ENCODE measurements around the gene DLG2. TPM values are rescaled to one million over a fixed set of nuclear protein-coding genes. Genes with fewer than 3 reads are reported as not detected.

Gene DLG2
- polyA plus RNA-seq, 2 donors, result 2.6 to 6.7 TPM

DNA sequence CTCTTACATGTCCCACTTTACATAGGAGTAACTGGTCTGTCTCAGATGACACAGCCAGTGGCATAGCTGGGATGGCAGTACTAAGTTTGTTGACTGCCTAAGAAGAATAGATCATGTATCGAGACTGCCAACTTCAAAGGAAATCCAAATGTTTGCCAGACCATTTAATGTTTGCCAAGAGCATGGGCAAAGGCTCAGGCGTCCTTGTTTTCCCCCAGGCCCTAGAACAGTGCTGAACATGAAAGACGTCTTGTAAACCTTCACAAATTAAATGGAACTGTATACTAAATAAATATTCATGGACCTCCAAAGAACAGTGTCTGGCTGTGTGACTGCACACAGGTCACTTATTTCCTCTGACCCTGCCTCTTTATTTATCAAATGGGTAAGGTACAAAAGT, 2106.3 kb downstream of the DLG2 start:
- H3K27me3 ChIP-seq (ENCODE audit: control insufficient read depth in 1 of 2, insufficient read depth in 2 of 2, low read length in 2 of 2), result no peaks in the 10 kb centered on the region
- no peak overlapping the region for H3K4me3 ChIP-seq (ENCODE audit: low read depth in 1 of 2, low read length in 2 of 2)
- WGBS, 2 donors, result 46 to 51% methylated on average over 3 of the region's 3 CpGs
- no peak overlapping the region for H3K27ac ChIP-seq (ENCODE audit: low read depth in 2 of 2, low read length in 1 of 2)
- peaks cover 0 to 2% of the 10 kb centered on the region in 2 donors for H3K9me3 ChIP-seq (ENCODE audit: control insufficient read depth in 2 of 2, insufficient read depth in 1 of 2, low read depth in 1 of 2, low read length in 1 of 2)
- H3K36me3 ChIP-seq (ENCODE audit: control insufficient read depth in 2 of 2, insufficient read depth in 2 of 2, low read length in 1 of 2), result no peaks in the 10 kb centered on the region
- H3K4me1 ChIP-seq (ENCODE audit: control insufficient read depth in 2 of 2, insufficient read depth in 2 of 2, low read length in 1 of 2), result no peaks in the 10 kb centered on the region

DNA sequence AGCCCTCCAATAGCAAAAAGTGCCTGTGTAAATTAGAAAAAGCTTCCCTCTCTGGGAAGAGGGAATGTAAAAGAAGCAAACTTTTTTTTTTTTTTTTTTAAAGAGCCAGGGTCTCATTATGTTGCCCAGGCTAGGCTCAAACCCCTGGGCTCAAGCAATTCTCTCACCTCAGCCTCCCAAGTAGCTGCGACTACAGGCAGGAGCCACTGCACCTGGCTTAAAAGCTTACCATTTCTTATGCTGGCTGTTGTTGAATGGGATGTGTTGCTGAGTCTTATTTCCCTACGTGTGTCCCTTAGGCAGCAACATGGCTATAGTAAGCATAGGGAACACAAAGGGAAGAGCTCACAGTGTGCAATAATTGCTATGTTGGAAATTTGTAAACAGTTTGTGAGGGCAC, 2115.5 kb downstream of the DLG2 start:
- H3K4me1 ChIP-seq (ENCODE audit: control insufficient read depth in 2 of 2, insufficient read depth in 2 of 2, low read length in 1 of 2), result no peaks in the 10 kb centered on the region
- WGBS, 2 donors, result 58 to 75% methylated on average over 2 of the region's 2 CpGs
- H3K4me3 ChIP-seq (ENCODE audit: low read depth in 1 of 2, low read length in 2 of 2), result no peak overlapping the region
- H3K36me3 ChIP-seq (ENCODE audit: control insufficient read depth in 2 of 2, insufficient read depth in 2 of 2, low read length in 1 of 2), result no peaks in the 10 kb centered on the region
- H3K9me3 ChIP-seq (ENCODE audit: control insufficient read depth in 2 of 2, insufficient read depth in 1 of 2, low read depth in 1 of 2, low read length in 1 of 2), result no peaks in the 10 kb centered on the region
- no peak overlapping the region for H3K27ac ChIP-seq (ENCODE audit: low read depth in 2 of 2, low read length in 1 of 2)
- H3K27me3 ChIP-seq (ENCODE audit: control insufficient read depth in 1 of 2, insufficient read depth in 2 of 2, low read length in 2 of 2), result no peaks in the 10 kb centered on the region

DNA sequence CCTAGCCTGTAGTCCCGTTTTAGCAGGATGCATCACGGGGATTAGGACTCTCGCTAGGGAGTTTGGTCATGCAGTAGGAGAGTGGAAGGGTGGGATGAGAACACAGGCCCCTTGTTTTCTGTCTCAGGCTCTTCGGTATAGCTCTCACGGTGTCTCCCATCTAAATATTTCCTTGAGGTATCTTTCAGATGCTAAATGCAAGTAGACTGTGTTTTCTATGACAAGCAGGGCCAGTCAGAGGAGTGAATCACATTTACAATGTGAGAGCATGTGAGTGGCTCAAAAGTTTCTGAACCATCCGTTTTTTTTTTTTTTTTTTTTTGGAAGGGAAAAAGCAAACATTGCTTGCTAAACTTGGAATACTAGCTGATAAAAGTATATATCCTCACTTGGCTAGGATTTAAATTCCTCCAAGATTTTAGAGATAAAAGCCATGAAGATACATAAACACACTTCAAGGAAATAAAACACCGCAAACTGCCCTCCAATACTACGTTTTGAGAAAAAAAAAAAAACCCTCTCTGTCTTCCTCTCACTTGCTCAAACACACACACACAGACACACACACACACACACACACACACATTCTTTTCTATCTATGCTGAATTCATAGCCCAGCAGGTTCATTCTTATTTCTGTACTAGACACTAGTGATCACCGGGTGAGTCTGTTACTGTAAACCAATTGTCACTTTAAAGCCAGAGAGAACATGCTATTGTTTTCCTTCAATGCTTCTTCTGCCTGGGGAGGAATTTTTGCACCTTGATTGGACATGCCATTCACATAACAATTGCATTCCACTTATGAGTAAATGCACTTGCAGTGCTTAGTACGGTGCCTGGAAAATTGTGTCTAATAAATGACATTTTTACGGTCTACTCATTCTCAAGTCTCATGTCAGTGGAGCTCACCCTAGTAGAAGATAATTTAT, 2116.3 kb downstream of the DLG2 start:
- H3K36me3 ChIP-seq (ENCODE audit: control insufficient read depth in 2 of 2, insufficient read depth in 2 of 2, low read length in 1 of 2), result no peaks in the 10 kb centered on the region
- no peaks in the 10 kb centered on the region for H3K4me1 ChIP-seq (ENCODE audit: control insufficient read depth in 2 of 2, insufficient read depth in 2 of 2, low read length in 1 of 2)
- H3K27me3 ChIP-seq (ENCODE audit: control insufficient read depth in 1 of 2, insufficient read depth in 2 of 2, low read length in 2 of 2), result no peaks in the 10 kb centered on the region
- no peak overlapping the region for H3K27ac ChIP-seq (ENCODE audit: low read depth in 2 of 2, low read length in 1 of 2)
- 52 to 53% methylated on average over 11 of the region's 11 CpGs for WGBS, 2 donors
- H3K9me3 ChIP-seq (ENCODE audit: control insufficient read depth in 2 of 2, insufficient read depth in 1 of 2, low read depth in 1 of 2, low read length in 1 of 2), result no peaks in the 10 kb centered on the region
- no peak overlapping the region for H3K4me3 ChIP-seq (ENCODE audit: low read depth in 1 of 2, low read length in 2 of 2)

DNA sequence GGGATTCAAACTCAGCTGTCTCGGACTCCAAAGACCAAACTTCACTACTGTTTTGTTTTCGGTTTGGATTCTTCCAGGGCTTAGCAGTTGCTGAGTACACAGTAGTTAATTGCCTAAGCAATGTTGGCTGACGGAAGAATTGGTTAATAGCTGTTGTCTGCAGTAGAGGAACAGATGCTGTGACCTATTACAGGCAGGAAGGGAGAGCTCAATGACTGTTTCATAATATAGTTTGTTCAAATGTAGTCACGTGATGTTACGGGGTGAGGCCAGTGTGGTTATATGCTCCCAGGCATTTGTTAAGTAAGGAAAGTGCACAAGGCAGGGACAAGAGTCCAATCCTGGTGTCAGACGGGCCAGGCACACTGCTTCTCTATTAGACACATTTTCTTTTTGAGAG, 2118.3 kb downstream of the DLG2 start:
- H3K27ac ChIP-seq (ENCODE audit: low read depth in 2 of 2, low read length in 1 of 2), result no peak overlapping the region
- H3K27me3 ChIP-seq (ENCODE audit: control insufficient read depth in 1 of 2, insufficient read depth in 2 of 2, low read length in 2 of 2), result no peaks in the 10 kb centered on the region
- 66 to 78% methylated on average over 6 of the region's 6 CpGs for WGBS, 2 donors
- H3K36me3 ChIP-seq (ENCODE audit: control insufficient read depth in 2 of 2, insufficient read depth in 2 of 2, low read length in 1 of 2), result no peaks in the 10 kb centered on the region
- no peak overlapping the region for H3K4me3 ChIP-seq (ENCODE audit: low read depth in 1 of 2, low read length in 2 of 2)
- H3K9me3 ChIP-seq (ENCODE audit: control insufficient read depth in 2 of 2, insufficient read depth in 1 of 2, low read depth in 1 of 2, low read length in 1 of 2), result no peaks in the 10 kb centered on the region
- H3K4me1 ChIP-seq (ENCODE audit: control insufficient read depth in 2 of 2, insufficient read depth in 2 of 2, low read length in 1 of 2), result no peaks in the 10 kb centered on the region

DNA sequence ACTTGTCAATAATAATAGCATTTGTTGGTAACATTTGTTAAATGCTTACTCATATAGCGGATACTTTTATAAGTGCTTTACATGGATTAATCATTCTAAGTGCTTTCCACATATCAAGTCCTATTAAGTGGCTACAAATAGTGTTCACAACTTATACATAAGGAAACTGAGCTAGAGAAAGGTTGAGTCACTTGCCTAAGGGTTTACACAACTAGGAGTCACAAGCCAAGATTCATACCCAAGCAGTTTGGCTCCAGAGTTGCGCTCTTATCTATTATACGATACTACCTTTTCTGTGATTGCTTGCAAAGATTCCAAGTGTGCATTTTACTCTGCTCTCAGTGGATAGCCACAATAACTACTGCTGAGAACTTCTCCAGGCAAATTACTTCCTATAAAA, 2125.1 kb downstream of the DLG2 start:
- WGBS, 2 donors, result 55 to 63% methylated on average over 3 of the region's 3 CpGs

DNA sequence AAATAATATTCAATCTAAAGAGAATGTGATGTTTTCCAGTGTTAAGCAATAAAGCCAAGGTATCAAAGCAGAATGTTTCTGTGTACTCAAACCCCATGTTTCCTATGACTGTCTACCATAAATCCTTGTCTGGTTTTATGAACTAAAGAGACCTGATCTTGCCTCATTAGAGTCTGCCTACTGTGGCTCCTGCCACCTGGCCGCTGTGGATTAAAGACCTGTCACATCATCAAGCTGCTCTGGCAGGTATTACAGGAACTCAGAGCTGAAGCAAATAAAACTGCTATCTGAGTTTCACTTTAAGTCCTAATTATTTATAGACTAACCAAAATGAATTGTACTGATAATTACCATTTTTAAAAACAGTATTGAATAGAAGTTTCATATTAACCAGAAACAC, 2133.2 kb downstream of the DLG2 start:
- no peaks in the 10 kb centered on the region for H3K9me3 ChIP-seq (ENCODE audit: control insufficient read depth in 2 of 2, insufficient read depth in 1 of 2, low read depth in 1 of 2, low read length in 1 of 2)
- no peaks in the 10 kb centered on the region for H3K27me3 ChIP-seq (ENCODE audit: control insufficient read depth in 1 of 2, insufficient read depth in 2 of 2, low read length in 2 of 2)
- no peaks in the 10 kb centered on the region for H3K36me3 ChIP-seq (ENCODE audit: control insufficient read depth in 2 of 2, insufficient read depth in 2 of 2, low read length in 1 of 2)
- no peaks in the 10 kb centered on the region for H3K4me1 ChIP-seq (ENCODE audit: control insufficient read depth in 2 of 2, insufficient read depth in 2 of 2, low read length in 1 of 2)
- WGBS, 2 donors, result 54 to 67% methylated on average over 1 of the region's 1 CpG
- H3K4me3 ChIP-seq (ENCODE audit: low read depth in 1 of 2, low read length in 2 of 2), result no peak overlapping the region
- no peak overlapping the region for H3K27ac ChIP-seq (ENCODE audit: low read depth in 2 of 2, low read length in 1 of 2)

More for the DNA sequence above, 2125.1 kb downstream of the DLG2 start:
- H3K27ac ChIP-seq (ENCODE audit: low read depth in 2 of 2, low read length in 1 of 2), result no peak overlapping the region
- H3K9me3 ChIP-seq (ENCODE audit: control insufficient read depth in 2 of 2, insufficient read depth in 1 of 2, low read depth in 1 of 2, low read length in 1 of 2), result no peaks in the 10 kb centered on the region
- H3K4me1 ChIP-seq (ENCODE audit: control insufficient read depth in 2 of 2, insufficient read depth in 2 of 2, low read length in 1 of 2), result no peaks in the 10 kb centered on the region
- no peaks in the 10 kb centered on the region for H3K27me3 ChIP-seq (ENCODE audit: control insufficient read depth in 1 of 2, insufficient read depth in 2 of 2, low read length in 2 of 2)
- no peaks in the 10 kb centered on the region for H3K36me3 ChIP-seq (ENCODE audit: control insufficient read depth in 2 of 2, insufficient read depth in 2 of 2, low read length in 1 of 2)
- H3K4me3 ChIP-seq (ENCODE audit: low read depth in 1 of 2, low read length in 2 of 2), result no peak overlapping the region

DNA sequence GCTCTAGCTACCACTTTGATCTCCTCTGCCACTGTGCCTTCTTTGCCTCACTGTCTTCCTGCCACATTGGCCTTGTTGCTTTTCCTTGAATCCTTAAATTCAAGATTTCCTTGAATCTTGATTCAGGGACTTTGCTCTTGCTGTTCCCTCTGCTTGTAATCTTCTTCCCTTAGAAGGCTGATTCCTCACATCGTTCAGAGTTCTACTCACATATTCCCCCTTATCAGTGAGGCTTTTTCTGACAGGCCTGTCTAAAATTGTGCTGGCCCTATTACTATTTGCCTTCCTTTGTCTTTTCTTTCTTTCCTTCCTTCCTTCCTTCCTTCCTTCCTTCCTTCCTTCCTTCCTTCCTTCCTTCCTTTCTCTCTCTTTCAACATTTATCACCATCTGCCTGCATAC, 2134.1 kb downstream of the DLG2 start:
- Histone ChIP-seq H3K27ac (ENCODE audit: low read depth in 2 of 2, low read length in 1 of 2) (no peak overlapping the region), H3K4me1 (ENCODE audit: control insufficient read depth in 2 of 2, insufficient read depth in 2 of 2, low read length in 1 of 2) (no peaks in the 10 kb centered on the region), H3K27me3 (ENCODE audit: control insufficient read depth in 1 of 2, insufficient read depth in 2 of 2, low read length in 2 of 2) (no peaks in the 10 kb centered on the region), H3K9me3 (ENCODE audit: control insufficient read depth in 2 of 2, insufficient read depth in 1 of 2, low read depth in 1 of 2, low read length in 1 of 2) (no peaks in the 10 kb centered on the region), H3K36me3 (ENCODE audit: control insufficient read depth in 2 of 2, insufficient read depth in 2 of 2, low read length in 1 of 2) (no peaks in the 10 kb centered on the region), H3K4me3 (ENCODE audit: low read depth in 1 of 2, low read length in 2 of 2) (no peak overlapping the region)
- 67 to 81% methylated on average over 1 of the region's 1 CpG for WGBS, 2 donors

DNA sequence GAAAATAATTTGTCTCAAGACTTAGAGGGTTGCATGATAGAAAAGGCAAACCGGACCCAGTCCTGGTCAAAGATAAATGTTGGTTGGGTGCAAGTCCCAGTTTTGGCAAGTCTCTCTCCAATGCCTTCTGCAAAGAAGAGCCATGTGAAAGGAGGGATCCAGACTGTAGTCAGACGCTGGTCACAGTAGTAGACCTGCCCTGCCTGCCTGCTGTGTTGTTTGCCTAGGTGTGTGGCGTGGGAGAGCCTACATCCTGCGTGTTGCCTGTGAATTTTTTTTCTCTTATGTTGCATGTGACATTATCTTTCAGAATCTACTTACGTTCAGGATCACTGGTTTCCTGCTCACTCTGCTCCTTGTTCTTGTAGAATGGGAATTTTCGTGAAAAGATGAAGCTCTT, 2143.3 kb downstream of the DLG2 start:
- H3K4me3 ChIP-seq (ENCODE audit: low read depth in 1 of 2, low read length in 2 of 2), result no peak overlapping the region
- no peaks in the 10 kb centered on the region for H3K9me3 ChIP-seq (ENCODE audit: control insufficient read depth in 2 of 2, insufficient read depth in 1 of 2, low read depth in 1 of 2, low read length in 1 of 2)
- no peak overlapping the region for H3K27ac ChIP-seq (ENCODE audit: low read depth in 2 of 2, low read length in 1 of 2)
- no peaks in the 10 kb centered on the region for H3K4me1 ChIP-seq (ENCODE audit: control insufficient read depth in 2 of 2, insufficient read depth in 2 of 2, low read length in 1 of 2)
- WGBS, 2 donors, result 79 to 87% methylated on average over 6 of the region's 6 CpGs
- H3K27me3 ChIP-seq (ENCODE audit: control insufficient read depth in 1 of 2, insufficient read depth in 2 of 2, low read length in 2 of 2), result no peaks in the 10 kb centered on the region
- peaks cover 0 to 3% of the 10 kb centered on the region in 2 donors for H3K36me3 ChIP-seq (ENCODE audit: control insufficient read depth in 2 of 2, insufficient read depth in 2 of 2, low read length in 1 of 2)

DNA sequence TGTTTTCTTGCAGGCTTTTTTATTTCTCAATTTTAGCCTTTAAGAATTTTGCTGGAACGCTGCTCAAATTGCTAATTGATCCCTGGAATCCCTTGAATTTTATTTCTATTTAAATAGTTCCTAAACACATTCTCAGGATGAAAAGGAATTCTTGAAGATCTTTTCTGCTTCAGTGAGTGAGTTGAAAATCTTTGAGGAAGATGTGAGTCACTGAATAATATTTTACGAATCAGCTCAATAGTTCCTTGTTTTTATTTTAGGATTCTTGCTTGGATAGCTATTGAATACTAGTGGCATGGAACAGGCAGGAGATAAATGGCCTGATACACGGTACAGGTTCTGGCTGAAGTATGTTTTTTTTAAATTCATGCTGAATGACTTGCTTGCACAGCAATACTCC, 2146.3 kb downstream of the DLG2 start:
- Histone ChIP-seq H3K27ac (ENCODE audit: low read depth in 2 of 2, low read length in 1 of 2) (no peak overlapping the region), H3K9me3 (ENCODE audit: control insufficient read depth in 2 of 2, insufficient read depth in 1 of 2, low read depth in 1 of 2, low read length in 1 of 2) (no peaks in the 10 kb centered on the region), H3K27me3 (ENCODE audit: control insufficient read depth in 1 of 2, insufficient read depth in 2 of 2, low read length in 2 of 2) (no peaks in the 10 kb centered on the region), H3K36me3 (ENCODE audit: control insufficient read depth in 2 of 2, insufficient read depth in 2 of 2, low read length in 1 of 2) (peaks cover 0 to 3% of the 10 kb centered on the region in 2 donors), H3K4me1 (ENCODE audit: control insufficient read depth in 2 of 2, insufficient read depth in 2 of 2, low read length in 1 of 2) (no peaks in the 10 kb centered on the region), H3K4me3 (ENCODE audit: low read depth in 1 of 2, low read length in 2 of 2) (no peak overlapping the region)
- WGBS, 2 donors, result 49 to 50% methylated on average over 3 of the region's 3 CpGs

DNA sequence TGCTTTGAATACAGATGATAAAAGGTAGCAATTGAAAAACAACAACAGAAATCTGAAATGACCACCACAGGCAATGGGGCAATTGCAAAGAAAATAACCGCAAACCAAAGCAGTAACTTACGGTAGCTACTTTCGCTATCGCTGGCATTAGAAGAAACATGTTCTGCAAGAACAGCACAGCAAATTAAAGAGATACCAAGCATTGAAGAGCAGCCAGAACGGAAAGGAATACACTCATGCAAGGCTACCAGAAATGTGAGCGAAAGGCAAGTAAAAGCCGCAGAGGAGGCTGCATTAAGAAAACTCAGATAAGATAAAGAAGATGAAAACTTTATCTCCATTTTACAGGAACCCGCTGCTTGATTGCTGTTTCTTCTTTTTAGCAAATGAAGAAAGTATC, 2146.9 kb downstream of the DLG2 start:
- Histone ChIP-seq H3K36me3 (ENCODE audit: control insufficient read depth in 2 of 2, insufficient read depth in 2 of 2, low read length in 1 of 2) (peaks cover 0 to 3% of the 10 kb centered on the region in 2 donors), H3K27ac (ENCODE audit: low read depth in 2 of 2, low read length in 1 of 2) (no peak overlapping the region), H3K9me3 (ENCODE audit: control insufficient read depth in 2 of 2, insufficient read depth in 1 of 2, low read depth in 1 of 2, low read length in 1 of 2) (no peaks in the 10 kb centered on the region), H3K4me3 (ENCODE audit: low read depth in 1 of 2, low read length in 2 of 2) (no peak overlapping the region), H3K27me3 (ENCODE audit: control insufficient read depth in 1 of 2, insufficient read depth in 2 of 2, low read length in 2 of 2) (no peaks in the 10 kb centered on the region), H3K4me1 (ENCODE audit: control insufficient read depth in 2 of 2, insufficient read depth in 2 of 2, low read length in 1 of 2) (no peaks in the 10 kb centered on the region)
- WGBS, 2 donors, result 83 to 89% methylated on average over 8 of the region's 8 CpGs
